GM18873 (cell line): ENCODE results near the gene SPIN2A.
"Not testable (repeated sequence)": the region's sequence is repeated elsewhere in the genome, so short reads cannot be mapped to it uniquely, and the experiment has no call there.

Source experiments
- ATAC-seq: cut with Tn5 transposase; IDR thresholded peaks from one replicate; pipeline ENCODE4 v1.9.1; 2021; ENCODE audit warnings: mild to moderate bottlenecking, moderate library complexity, moderate number of reproducible peaks; ENCODE audit not compliant: unreplicated experiment, low FRiP score

SPIN2A gene

DNA sequence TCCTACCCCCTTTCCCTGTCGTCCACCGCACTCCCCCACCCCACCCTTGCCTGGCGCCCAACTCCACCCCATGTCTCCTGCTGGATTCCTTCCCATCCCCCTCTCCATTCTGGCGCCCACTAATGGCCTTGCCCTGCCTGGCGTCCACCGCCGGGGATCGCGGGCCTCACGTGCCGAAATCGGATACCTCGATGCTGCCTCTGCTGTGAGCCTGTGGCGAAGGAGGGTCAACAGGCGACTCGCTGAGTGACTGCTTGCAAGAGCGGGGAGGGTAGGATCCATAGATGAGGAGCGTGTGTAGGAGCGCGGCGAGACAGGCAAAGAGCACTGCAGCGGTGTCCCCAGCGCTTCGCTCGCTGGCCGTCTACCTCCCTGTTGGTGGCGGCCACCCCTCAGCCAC, at the start of gene SPIN2A:
SPIN2A (minus strand) TSS at position 325 of the 400 bp plus-strand sequence. CDS start 800 bp downstream, outside the sequence.
- ATAC-seq, result not testable (repeated sequence)

DNA sequence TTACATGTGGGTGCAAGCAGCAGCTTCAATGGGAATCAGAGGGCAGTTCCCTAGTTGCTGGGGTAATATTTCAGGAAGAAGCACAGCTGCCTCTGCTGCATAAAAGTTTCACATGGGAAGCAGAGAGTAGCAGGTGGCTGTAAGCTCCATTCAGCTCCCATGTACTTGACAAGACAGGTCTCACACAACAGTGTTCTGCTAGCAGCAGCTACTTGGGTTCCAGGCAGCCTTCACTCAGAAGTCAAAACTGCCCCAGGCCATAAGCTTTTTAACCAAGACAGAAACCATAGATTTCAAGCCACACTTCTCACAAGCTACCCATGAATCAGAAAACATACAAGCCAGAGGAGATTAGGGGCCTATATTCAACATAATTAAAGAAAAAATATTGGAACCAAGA, 41.4 kb upstream of the SPIN2A start:
- ATAC-seq, result no peak

DNA sequence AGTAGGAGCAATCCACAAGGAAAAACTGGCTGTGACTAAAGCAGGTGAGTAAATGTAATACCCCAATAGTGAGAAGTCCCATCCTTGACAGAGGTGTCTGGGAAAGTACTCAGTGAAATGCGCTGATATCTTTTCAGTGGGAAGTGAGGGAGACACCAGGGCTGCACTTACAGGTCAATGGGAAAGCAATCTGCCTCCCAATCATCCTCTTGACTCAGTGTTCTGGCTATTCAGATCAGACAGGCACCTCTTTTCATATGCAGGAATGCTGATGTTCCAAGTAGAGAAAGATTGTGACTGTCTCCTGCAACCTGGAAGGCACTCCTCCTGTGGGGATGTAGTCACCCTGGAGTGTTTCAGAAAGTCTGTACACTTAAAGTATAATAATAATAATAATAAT, 39.9 kb upstream of the SPIN2A start:
- ATAC-seq, result no peak

DNA sequence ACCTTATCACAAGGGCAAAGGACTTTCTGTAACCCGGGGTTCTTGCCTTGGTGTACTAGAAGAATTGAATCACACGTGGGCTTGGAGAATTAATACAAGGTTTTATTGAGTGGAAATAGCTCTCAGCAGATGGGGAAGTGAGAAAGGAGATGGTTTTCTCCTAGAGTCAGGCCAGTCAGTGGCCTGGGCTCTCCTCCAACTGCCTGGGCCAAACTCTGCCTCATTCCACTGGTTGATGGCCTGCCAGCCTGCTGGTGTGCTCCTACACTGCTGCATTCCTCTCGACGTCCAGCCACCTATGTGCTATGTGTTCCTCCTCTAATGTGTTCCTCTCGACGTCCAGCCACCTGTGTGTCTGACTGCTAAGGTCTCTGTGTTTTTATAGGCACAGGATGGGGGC, 35.3 kb upstream of the SPIN2A start:
- no peak for ATAC-seq

DNA sequence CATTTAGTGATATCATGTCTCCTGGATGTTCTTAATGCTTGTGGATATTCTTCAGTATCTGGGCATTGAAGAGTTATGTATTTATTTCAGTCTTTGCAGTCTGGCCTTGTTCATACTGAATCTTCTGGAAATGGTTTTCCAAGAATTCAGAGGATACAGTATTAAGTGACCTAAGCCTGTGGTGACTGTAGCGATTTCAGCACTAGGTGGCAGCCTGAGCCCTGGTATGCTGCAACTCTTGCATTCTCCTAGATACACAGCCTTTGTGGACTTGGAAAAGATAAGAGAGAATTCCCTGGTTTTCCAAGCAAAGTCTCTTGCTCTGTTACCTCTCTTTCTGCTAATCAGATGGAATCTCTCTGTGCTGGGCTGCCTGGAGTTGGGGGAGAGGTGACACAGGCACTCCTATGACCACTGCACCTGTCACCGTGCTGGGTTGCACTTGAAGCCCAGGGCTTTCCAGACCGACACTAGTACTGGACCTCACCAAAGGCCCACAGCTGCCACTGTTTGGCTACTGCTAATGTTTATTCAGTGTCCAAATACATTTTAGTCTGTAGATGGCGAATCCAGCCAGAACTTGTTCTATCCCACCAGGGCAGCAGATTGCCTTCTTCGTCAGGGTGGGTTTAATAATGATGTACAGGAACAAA, 19.3 kb upstream of the SPIN2A start:
- ATAC-seq, result no peak

DNA sequence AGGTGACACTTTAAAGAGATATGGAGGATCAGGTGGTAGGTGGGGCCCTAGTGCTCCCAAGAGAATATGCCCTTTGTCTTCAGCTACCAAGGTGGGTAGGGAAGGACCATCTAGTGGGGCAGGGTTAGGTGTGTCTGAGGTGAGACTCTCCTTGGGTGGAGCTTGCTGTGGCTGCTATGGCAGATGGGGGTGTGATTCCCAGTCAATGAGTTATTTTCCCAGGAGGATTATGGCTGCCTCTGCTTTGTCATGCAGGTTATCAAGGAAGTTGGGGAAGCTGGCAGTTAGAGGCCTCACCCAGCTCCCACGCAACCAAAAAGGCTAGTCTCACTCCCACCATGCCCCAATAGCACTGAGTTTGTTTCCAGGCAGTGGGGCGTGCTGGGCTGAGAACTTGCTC, 18.0 kb upstream of the SPIN2A start:
- ATAC-seq, result no peak

DNA sequence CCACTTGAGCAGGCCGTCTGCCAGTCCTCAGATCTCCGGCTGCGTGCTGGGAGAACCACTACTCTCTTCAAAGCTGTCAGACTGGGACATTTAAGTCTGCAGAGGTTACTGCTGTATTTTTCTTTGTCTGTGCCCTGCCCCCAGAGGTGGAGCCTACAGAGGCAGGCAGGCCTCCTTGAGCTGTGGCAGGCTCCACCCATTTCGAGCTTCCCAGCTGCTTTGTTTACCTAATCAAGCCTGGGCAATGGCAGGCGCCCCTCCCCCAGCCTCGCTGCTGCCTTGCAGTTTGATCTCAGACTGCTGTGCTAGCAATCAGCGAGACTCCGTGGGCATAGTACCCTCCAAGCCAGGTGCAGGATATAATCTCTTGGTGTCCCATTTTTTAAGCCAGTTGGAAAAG, 15.0 kb upstream of the SPIN2A start:
- ATAC-seq, result not testable (repeated sequence)

DNA sequence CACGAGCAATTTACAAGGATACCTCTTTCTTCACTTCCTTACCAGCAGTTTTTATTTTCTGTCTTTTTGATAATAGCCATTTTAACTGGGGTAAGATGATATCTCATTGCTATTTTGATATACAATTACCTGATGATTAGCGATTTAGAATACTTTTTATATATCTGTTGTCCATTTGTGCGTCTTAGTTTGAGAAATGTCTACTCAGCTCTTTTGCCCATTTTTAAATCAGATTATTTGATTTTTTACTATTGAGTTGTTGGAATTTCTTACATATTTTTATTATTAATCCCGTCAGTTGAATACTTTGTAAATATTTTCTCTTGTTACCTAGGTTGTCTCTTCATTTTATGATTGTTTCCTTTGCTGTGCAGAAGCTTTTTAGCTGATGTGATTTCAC, 1.5 kb upstream of the SPIN2A start:
- ATAC-seq, result no peak

DNA sequence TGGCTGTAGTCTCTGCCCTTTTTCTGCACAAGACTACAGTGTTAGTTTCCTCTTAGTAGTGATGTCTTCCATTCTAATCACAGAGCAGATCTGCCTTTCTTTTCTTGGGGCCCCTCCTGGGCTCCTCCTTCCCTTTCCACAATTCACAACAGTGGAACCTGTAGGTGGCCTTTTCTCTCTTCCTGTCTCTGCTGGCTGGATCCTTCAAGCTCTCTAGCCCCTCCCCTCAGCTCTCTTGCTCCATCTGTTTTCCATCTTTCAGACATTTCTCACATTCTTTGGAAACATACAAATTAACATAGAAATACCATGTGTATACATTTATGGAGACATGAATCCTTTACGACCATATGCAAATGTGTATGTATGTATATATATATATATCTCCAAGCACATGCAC, 304 bp upstream of the SPIN2A start:
- no peak for ATAC-seq

DNA sequence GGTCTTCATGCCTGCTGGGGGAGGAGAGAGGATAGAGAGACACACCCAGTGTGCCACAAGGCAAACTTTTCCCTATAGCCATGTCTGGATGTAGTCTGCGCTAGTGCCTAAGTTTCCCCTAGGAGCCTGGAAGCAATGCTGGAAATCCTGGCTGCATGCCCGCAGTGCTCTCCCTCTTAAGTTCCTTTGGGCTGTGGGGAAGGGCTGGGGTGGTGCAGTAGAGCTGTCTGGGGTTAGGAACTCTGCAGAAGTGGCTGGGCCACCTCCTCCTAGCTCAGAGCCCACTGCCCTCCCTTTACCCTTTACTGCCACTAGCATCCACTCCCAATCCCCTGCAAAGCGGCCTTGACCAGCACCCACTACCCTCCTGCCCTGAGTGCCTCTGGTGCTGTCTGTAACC, 608 bp downstream of the SPIN2A start:
- ATAC-seq, result not testable (repeated sequence)

DNA sequence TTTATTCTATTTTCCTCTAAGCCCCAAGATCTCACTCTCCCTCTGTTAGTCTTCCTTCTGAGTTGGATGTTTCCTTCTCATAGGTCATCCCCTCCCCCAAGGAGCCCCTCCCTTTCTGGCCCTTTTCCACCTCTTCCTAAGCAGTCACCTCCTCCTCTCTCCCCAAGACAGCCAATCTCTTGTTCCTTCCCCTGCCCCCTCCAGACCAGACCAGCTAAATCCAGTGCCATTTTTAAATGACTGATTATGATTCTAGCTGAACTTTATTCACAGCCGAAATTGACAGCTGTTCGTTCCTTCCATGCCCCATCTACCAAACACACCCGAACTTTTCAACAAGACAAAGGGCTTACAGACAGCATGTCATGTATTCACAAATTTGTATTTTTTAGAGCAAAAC, 1.9 kb downstream of the SPIN2A start:
- no peak for ATAC-seq

DNA sequence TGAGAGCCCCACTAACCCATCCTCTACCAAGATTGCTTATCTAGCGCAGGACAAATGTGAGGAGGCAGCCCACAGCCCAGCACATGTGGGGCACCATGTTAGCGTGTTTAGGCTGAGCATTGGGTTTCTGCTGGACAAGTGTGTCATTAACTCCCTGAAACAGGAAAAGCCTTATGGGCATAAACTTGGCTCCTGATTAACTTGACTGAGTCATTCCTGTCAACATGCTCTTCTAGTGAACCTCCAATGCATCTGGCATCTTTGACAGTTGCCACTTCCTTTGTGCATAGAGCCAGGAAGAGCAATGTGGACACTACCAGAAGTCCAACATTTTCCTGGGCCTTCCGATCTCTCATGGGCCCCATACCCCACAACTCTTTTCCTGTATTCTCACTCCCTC, 2.5 kb downstream of the SPIN2A start:
- no peak for ATAC-seq

DNA sequence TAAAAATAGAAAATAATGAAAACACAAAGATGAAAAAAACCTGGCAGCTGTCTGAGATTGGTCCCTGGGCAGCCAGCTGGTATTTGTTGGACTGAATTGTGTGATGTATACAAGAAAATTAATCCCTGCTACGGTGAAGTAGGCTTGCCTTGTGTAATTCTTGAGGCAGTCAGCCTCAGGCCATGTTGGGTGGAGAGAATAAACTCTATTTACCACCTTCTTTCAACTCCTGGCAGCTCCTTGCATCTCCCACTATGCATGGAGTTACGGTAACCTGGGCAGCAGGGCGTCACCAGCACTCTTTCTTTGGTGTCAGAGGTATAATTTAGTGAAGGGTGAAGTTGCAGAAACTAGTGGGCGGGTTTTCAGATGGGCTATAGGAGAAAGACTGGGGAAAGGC, 3.5 kb downstream of the SPIN2A start:
- no peak for ATAC-seq

DNA sequence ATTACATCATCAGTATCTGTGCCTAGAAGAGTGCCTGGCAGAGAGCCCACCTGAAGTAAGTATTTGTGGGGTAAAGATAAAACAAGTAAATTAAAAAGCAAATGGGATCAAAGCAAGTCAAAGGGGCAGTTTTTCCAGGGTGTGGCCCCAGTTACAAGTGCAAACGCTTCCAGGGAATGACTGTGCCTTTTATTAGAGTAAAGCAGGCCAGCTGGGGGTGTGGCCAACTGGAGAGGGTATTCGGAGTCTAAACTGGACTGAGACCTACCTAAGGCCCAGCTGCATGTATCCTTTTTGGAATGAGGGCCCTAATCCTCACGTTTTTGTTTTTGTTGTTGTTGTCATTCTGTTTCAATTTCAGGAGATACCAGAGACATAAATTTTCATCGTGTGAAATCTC, 3.9 kb downstream of the SPIN2A start:
- ATAC-seq, result not testable (repeated sequence)

DNA sequence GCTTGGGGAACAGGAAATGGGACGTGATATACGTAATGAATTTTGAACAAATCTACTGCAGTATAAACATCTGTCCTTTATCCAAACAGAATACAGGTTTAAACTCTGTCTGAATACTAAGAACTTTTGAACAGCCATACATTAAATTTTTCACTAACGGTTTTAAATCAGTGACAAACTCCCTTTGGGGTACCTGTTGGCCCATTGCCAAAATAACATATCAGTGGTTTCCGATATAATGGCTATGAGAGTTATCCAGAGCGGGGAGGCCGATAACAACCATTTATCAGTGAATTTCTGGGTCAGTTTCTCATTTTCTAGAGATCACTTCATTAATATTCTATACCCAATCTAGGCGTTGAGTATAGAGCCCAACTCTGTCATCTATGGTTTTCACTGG, 5.2 kb downstream of the SPIN2A start:
- no peak for ATAC-seq

DNA sequence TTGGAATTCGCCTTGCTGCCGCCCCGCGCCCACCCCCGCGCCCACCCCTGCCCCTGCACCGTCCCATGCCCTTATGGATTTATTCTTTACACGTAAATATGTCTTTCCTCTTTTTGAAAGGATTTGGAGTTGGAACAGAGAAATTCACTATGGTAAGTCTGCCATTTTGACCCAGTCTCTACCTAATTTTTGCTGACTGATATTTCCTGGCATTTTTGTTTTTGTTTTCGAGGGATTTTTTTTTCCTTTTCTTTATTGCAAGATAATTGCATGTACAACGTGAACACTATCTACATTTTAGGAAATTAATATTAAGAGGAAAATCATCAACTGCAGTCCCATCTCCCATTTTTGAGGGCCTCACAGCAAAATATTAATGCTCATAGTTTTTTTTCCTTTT, 15.4 kb downstream of the SPIN2A start:
- ATAC-seq, result no peak

DNA sequence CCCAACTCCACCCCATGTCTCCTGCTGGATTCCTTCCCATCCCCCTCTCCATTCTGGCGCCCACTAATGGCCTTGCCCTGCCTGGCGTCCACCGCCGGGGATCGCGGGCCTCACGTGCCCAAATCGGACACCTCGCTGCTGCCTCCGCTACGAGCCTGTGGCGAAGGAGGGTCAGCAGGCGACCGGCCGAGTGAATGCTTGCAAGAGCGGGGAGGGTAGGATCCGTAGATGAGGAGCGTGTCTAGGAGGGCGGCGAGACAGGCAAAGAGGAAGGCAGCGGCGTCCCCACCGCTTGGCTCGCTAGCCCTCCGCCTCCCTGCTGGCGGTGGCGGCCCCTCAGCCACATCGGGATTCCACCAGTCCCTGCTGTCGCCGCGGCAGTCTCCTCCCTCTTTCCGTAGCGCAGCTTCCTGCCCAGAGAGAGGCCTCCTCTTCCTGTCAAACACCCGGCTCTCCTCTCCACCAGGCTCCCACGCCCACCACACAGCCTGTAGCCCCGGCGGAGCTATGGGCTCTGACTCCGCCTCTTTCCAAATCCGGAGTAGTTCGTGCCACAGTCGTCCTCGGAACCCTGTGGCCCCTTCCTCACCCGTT, 15.9 kb downstream of the SPIN2A start, which contains the start of gene SPIN2B:
SPIN2B (minus strand) TSS at position 387 of the 594 bp plus-strand sequence.
- ATAC-seq, result peak; percentile 100

DNA sequence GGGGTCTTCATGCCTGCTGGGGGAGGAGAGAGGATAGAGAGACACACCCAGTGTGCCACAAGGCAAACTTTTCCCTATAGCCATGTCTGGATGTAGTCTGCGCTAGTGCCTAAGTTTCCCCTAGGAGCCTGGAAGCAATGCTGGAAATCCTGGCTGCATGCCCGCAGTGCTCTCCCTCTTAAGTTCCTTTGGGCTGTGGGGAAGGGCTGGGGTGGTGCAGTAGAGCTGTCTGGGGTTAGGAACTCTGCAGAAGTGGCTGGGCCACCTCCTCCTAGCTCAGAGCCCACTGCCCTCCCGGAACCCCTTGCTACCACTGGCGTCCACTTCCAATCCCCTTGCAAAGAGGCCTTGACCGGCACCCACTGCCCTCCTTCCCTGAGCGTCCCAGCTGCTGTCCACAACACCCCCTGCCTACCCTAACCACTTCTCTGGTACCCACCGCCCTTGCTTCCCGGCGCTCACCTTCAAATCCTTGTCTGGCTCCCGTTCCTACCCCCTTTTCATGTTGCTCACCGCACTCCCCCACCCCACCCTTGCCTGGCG, 16.5 kb downstream of the SPIN2A start:
- ATAC-seq, result not testable (repeated sequence)

DNA sequence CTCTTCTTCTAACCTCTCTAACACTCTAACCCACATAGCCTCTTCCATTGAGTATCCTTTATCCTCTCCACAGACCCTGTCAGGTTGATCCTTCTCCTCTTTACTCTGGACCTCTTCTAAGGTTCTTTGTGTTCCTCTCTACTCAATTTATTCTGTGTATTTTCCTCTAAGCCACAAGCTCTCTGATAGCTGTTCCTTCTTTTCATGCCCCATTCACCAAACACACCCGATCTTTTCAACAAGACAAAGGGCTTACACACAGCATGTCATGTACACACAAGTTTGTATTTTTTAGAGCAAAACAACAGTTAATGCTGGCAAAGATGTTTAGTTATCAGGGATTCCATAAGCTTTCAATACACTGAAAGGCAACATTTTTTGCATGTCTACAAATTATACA, 17.8 kb downstream of the SPIN2A start:
- no peak for ATAC-seq

DNA sequence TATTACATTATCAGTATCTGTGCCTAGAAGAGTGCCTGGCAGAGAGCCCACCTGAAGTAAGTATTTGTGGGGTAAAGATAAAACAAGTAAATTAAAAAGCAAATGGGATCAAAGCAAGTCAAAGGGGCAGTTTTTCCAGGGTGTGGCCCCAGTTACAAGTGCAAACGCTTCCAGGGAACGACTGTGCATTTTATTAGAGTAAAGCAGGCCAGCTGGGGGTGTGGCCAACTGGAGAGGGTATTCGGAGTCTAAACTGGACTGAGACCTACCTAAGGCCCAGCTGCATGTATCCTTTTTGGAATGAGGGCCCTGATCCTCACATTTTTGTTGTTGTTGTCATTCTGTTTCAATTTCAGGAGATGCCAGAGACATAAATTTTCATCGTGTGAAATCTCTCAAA, 19.6 kb downstream of the SPIN2A start:
- not testable (repeated sequence) for ATAC-seq

DNA sequence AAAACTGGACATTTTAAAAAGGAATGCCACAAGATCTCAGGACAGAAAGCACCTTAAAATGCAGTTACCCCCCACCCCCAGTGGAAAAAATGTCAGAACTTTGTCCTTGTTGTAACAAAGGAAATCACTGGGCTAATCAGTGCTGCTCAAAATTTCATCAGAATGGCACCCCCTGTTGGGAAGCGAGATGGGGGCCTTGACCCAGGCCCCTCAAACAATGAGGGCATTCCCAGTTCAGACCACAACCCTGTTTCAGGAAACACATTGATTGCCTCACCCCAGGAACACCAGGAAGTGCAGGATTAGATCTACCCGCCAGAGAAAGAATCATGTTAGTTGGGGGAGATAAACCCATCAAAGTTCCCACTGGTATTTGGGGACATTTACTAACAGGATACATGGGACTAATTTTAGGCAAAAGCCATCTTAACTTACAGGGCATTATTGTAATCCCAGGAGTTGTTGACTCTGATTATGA, 32.2 kb downstream of the SPIN2A start:
- ATAC-seq, result no peak

DNA sequence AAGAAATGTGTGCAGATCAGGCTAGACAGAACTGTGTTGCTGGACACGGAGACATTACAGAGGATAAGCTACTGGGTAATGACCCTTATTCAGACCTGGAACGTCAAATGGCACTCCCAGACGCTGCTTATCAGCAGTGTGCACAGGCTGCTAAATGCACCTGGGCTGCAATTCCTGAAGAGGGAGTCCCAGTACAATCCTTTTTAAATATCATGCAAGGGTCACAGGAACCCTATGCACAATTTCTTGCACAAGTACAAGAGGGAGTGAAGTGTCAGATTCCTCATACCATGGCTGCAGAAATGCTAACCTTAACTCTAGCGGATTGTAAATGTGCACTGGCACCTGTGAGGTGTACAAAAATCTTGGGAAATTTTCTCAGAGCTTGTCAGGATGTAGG, 32.8 kb downstream of the SPIN2A start:
- no peak for ATAC-seq
